SIG-M5 (cell line): ENCODE measurements around the gene SGO2.
"Not testable (repeated sequence)": the region's sequence is repeated elsewhere in the genome, so short reads cannot be mapped to it uniquely, and the experiment has no call there.

Source experiments
- DNase-seq: peaks from one replicate; lab custom pipeline; 2025; lab: John Stamatoyannopoulos, UW

Gene SGO2

DNA sequence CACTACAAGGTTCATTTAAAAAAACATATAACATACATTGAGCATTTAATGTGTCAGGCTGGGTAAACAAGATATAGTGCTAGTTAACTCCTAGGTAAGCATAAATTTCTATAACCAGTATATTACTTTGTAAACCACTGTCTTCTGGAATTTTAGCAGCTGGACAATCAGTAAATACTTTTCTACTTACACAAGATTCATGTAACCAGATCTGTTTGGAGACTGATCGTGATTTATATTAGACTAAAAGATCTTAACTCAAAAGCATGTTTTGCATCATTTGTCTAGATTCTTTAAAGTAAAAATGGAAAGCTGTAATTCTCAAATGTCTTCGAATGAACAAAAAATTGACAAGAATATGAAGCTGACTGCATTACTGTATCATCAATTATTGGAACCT lies 941 bp upstream of the SGO2 start:
- DNase-seq: no peak

DNA sequence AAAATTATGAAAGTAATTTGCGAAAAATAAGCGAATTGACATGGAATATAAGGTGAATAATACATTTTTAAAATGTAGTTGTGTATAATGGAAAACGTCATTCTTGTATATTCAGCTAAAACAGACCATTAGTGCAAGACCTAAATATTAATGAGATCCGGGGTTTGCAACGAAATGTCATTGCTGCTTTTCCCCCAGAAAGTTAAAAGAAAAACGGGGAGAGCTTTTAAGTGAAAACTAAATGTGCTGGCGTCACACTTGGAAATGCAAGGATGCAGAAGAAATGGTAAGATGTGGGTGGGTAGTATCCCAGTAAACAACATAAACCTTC lies 491 bp upstream of the SGO2 start:
- DNase-seq: no peak

- no peak for DNase-seq
These were observed 2.2 kb downstream of the SGO2 start for GRCh38 chr2:200528228-200528627.

- DNase-seq: no peak
These were observed 7.7 kb downstream of the SGO2 start for GRCh38 chr2:200533754-200534153.

DNA sequence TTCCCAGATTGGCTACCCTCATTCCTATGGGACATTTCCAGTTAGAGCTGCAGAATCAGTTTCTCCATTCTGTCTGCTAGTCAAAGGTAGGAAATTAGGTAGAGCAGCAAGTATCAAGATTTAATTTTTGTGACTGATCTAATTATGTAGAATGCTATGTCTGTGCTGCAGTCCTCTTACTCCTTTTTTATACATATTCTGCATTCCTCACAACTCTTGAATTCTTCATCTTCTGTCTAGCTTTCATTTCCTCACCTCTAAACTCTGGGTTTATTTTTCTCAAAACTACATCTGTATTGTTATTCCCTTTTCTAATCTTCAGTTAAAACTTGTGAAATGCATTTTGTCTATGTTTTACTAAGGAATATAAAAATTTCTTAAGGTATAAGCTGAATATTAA lies 8.6 kb downstream of the SGO2 start:
- no peak for DNase-seq

DNA sequence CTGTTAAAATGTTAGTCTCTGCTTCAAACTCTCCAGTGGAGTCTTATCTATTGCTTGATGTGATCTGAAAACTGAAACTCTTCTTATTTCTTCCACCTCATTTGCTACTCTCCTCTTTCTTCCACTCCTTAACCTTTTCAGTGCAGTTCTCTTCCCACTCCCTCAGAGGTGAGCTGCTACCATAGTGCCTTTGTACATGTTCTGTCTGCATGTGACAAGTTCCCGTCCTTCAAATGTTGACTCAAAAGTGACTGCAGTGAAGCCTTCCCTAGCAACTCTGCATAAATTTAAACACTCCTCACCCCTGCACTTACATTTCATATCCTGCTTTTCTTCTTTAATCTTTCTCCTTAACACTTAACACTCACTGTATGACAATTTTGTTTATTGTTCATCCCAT lies 12.1 kb downstream of the SGO2 start:
- DNase-seq: no peak

GRCh38 chr2:200540793-200541192 lies 14.8 kb downstream of the SGO2 start:
- no peak for DNase-seq

DNA sequence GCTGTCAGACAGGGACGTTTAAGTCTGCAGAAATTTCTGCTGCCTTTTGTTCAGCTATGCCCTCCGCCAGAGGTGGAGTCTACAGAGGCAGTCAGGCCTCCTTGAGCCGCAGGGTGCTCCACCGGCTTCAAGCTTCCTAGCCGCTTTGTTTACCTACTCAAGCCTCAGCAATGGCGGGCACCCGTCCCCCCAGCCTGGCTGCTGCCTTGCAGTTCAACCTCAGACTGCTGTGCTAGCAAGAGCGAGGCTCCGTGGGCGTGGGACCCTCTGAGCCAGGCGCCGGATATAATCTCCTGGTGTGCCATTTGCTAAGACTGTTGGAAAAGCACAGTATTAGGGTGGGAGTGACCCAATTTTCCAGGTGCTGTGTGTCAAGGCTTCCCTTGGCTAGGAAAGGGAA lies 40.6 kb downstream of the SGO2 start:
- DNase-seq: not testable (repeated sequence)

DNA sequence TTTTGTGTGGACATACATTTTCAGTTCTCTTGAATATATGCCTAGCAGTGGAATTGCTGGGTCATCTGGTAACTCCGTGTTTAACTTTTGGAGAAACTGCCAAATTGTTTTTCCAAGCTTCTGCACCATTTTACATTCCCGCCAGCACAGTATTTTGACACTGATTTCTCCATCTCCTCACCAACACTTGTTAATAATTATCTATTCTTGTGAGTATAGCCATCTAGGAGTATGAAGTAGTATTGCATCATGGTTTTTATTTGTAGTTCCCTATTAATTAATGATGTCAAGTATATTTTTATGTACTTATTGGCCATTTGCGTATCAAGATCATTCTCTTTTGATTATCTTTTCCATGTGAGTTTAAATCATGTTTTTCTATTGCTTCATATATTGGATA lies 41.9 kb downstream of the SGO2 start:
- DNase-seq: no peak

GRCh38 chr2:200575957-200576356 lies 50.0 kb downstream of the SGO2 start:
- DNase-seq: no peak

GRCh38 chr2:200577027-200577426 lies 51.0 kb downstream of the SGO2 start:
- DNase-seq: no peak

GRCh38 chr2:200578778-200579177 lies 52.8 kb downstream of the SGO2 start:
- DNase-seq: no peak

DNA sequence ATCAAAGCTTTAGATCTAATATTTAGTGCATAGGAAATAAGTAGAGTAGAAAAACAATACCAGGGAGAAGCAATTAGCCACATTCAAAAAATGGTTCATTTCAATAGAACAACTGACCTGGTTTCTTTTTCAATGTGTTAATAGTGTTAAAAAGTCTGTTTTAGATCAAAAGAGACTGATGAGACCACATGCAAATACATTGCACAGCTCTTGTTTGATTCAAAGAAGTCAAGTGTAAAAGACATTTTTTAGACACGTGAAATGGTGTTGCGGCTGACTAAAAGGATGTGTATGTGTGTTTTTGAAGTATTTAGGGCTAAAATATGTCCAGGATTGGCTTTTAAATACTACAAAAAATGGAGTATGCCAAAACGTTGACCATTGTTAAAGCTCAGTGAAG lies 58.6 kb downstream of the SGO2 start:
- no peak for DNase-seq

- no peak for DNase-seq
These were observed 59.3 kb downstream of the SGO2 start for GRCh38 chr2:200585340-200585729.

DNA sequence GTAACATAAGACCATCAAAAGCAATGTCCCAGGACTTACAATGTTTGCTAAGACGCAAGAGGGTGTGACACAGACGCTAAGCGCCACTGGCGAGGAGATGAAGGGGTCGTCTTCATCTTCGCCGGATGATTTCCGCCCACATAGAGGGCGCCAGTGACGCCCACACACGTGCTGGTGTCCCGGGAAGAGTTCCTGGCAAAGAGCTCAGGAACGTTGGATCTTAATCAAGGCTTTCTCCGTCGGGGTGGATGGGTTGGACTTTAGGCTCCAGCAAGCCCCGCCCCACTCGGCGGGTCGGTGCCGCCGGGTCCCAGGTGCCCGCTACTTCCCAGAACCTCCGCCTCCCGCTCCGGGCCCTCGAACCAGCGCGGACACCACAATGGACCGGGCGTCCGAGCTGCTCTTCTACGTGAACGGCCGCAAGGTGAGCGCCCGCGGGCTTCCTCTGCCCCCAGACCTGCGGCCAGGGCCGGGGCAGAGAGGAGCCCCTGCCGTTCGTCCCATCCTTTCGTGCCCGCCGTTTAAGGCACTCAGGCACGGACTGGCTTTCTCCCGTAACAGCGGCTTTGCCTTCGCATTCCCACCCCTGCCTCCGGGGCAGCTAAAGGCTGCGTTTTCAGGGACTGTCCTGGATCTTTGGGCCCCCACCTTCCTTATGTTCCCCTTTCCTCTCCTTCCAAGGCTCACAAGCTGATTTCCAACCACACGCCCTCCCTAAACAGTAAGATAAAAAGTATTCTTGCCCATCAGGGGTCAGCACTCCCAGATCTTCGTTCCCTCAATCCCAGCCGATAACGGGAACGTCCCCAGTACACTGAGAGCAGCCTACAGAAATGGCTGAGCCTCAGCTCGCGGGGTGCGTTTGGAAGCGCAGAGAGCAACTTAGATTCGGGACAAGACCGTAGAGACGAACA lies 60.0 kb downstream of the SGO2 start, which contains the start of gene AOX1:
TSS of gene AOX1 (plus strand) at position 285 of the 914 bp plus-strand sequence. CDS start at position 380, 95 bp downstream.
- DNase-seq: no peak

DNA sequence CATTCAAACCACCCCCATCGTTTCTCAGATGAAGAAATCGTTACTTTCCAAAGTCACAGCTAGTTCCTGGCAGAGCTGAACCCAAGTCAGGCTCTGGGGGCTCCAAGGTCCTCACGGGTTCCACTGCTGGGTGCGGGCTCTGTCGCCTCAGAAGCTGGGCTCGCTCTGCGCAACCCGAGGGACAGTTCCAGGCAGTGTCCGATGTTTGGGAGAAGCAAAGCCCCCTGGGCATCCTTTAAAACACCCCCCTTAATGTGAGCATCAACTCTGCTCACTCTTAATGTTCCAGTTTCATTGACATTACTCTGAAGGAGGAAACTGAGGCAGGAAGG lies 60.6 kb downstream of the SGO2 start:
- no peak for DNase-seq

DNA sequence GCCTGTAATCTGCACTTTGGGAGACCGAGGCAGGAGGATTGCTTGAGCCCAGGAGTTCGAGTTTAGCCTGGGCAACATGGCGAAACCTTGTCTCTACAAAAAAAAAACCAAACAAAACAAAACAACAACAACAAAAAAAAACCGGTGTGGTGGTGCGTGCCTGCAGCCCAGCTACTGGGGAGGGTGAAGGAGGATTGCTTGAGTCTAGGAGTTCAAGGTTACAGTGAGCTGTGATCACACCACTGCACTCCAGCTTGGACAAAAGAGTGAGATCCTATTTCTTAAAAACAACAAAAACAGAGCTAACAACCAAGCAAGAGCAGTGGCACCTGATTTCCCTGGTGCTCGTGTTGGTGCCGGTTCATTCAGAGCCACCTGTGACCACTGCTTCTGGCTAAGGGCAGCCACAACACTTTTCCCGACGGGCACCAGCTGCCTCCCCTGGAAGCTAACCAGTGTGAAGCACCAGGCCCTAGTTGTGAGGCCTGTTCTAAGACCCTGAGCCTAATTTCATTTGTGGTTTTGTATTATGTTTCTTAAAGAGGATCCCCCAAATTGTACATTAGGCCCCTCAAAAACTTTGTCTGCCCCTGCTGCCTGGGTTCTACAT lies 61.1 kb downstream of the SGO2 start:
- no peak for DNase-seq

DNA sequence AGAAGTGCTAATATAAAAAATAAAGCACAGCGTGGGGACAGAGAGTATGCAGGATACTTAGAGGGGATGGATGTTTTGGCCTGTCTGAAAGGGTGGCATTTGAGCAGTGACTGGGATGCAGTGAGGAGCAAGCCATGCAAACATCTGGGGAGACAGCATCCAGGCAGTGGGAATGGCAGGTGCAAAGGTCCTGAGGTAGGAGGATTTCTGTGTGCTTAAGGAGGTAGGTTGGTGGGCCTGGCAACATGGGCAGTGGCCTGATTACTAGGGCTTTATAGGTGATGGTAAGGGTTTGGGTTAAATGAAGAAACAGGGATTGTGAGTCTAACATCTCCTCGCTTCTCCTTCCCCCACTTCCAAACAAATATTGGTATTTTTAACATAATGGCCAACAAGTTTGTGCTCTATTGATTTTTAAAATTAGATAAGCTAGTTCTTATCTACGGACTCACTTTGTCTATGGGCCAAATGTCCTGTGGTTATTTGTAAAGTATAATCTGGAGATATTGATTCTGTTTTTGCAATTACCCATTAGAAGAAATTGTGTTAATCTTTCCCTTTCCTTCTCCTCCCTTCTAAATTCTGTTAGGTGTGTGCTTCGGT lies 62.2 kb downstream of the SGO2 start:
- no peak for DNase-seq

- DNase-seq: no peak
These were observed 64.1 kb downstream of the SGO2 start for GRCh38 chr2:200590090-200590489.

- DNase-seq: no peak
These were observed 65.3 kb downstream of the SGO2 start for GRCh38 chr2:200591308-200591707.

DNA sequence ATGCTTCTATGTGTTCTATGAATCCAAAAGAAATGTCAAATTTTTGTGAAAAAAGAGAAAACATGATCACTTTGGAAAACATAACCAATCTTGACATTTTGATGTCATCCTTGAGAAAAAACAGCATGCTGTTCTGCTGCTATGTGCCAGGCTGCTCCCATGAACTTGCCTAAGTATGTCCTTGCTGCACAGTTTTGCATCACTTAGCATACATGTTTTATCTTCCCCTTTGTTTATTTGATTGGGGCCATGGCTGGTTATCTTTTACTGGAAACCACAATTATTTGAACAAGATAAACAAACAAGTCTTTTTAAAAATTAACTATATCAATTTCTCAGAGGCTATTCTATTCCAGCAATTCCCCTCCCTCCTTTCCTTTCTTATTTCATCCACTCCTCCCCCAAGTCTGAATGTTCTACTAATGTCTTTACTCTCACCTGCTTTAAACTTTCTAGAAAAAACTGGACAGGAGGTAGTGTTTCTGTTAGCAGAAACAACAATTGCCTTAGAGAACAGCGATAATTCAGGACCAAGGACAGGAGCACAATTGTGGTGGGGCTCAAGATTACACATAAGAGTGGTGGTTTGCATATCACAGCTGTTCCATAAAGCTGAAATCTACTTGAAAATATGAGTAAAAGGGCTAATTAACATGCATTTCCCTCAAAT lies 66.5 kb downstream of the SGO2 start:
- no peak for DNase-seq

DNA sequence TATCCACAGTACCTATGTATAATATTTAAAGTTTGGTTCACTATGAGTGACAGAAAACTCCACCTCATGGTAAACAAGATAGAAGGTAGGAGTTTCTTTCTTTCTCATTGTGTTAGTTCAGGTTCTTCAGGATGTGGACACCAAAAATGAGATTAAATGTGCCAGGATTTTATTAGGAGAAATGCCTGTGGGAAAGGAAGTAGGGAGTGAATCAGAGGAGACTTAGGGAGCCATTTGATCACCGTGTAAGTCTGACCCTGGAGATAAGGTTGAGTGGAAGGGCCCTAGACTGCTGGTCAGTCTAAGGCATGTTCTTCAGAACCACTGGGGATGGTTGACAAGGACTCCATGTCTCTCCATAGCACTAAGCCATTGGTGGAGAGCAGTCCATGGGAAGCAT lies 67.9 kb downstream of the SGO2 start:
- no peak for DNase-seq

DNA sequence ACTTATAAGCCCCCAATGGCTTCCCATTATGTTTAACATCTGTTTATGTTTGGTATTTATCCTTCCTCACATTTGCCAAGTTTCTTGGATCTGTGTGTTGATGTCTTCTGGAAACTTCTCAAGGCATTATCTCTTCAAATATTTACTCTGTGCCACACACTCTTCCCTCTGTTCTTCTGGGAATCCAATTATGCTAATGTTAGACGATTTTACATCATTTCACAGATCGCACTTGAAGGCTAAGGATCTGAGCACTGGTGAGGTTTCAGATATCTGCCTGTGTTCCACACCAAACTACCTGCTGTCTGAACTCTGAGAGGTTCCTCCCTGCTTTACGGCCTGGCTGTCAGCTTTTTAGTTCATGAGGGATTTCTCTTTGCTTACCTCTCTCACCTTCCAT lies 69.9 kb downstream of the SGO2 start:
- no peak for DNase-seq
